HCT116 (cell line): ENCODE data around the gene CKS2.

Experiments
- CTCF ChIP-seq, 3 experiments: fragments of 200-600 bp in 1 of 3; sonication (generic) in 1 of 3; IDR thresholded peaks in 2 of 3; conservative IDR thresholded peaks in 1 of 3; 2 replicates each; pipeline ENCODE4 v1.5.1; 2012 to 2017; ENCODE audit warnings: low read depth in 2 of 3, low read length in 2 of 3, antibody characterized with exemption in 1 of 3, borderline replicate concordance in 1 of 3, control low read depth in 1 of 3, mild to moderate bottlenecking in 1 of 3, mixed read lengths in 1 of 3, mixed run types in 1 of 3, moderate library complexity in 1 of 3; ENCODE audit not compliant: insufficient read depth in 1 of 3
- EZH2 ChIP-seq: fragments of 200-600 bp; sonication (generic); IDR thresholded peaks from 2 replicates; pipeline ENCODE4 v1.6.1; 2017; ENCODE audit warnings: antibody characterized with exemption, mixed run types
- JUND ChIP-seq: IDR thresholded peaks from 2 replicates; pipeline ENCODE4 v1.6.1; 2012
- POLR2A ChIP-seq: IDR thresholded peaks from 2 replicates; pipeline ENCODE4 v1.7.0; 2011; ENCODE audit warnings: borderline replicate concordance; ENCODE audit not compliant: insufficient read depth, insufficient read length; ENCODE audit errors: extremely low read depth
- ZNF274 ChIP-seq: fragments of 200-500 bp; sonication (Bioruptor generic); IDR thresholded peaks from 2 replicates; pipeline ENCODE4 v1.6.1; 2014; ENCODE audit warnings: mild to moderate bottlenecking, low read depth, low read length, inconsistent platforms
- TF ChIP-seq, protein P1 (sequence below): IDR thresholded peaks from 2 replicates; pipeline ENCODE4 v1.6.1; 2012

DNA sequence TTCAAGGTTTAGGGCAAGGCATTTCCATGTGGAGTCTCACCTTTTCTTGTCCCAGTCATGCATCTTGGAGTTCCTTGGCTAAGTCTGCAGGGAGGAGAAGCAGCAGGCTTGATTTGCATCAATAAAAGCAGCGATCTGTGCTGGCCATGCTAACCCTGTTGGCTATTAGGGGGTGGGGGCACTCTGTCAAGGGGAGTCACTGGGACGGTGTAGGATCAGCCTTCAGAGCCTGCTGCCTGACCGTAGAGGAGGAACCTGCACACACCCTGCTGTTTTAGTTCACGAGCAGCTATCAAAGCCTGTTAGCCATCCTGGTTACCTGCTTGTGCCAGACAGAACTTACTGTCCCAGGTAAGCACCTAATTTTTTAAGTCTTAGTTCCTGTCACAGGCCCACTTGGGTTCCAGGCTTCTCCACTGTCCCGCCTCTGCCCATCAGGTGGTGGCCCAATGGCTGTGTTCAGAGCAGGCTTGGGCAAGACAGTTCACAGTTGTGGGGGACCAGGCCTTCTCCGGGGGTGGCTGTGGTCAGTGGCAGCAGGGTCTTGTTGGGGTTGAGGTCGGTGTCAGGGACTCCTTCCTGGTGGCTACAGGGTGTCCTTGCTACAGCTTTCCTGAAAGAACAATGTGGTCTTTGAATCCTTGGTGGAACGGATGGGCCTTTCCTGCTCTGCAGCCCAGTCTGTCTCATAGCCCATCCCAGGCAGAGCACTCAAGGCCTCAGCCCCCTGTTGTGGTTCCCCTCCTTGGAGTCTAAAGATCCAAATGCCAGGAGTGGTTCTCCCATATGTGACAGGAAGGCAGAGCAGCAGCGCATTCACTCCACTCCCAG, 51.0 kb downstream of the CKS2 start:
- TF ChIP-seq CTCF (IDR thresholded peaks at IDR 0.05 in 2 of 3, conservative IDR thresholded peaks at IDR 0.05 in 1 of 3; ENCODE audit: borderline replicate concordance in 1 of 3, insufficient read depth in 1 of 3, low read depth in 2 of 3, low read length in 2 of 3) (no peak), POLR2A (no peak), ZNF274 (no peak), EZH2 (no peak), JUND (no peak)
- TF ChIP-seq, protein P1, sequence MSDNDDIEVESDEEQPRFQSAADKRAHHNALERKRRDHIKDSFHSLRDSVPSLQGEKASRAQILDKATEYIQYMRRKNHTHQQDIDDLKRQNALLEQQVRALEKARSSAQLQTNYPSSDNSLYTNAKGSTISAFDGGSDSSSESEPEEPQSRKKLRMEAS, result no peak
